ENCODE data around the gene SLC38A11. TPM values are rescaled to one million over a fixed set of nuclear protein-coding genes. Genes with fewer than 3 reads are reported as not detected.

The SLC38A11 gene
- total and polyA plus RNA-seq, 2 of the 13 experiments (the other 11 are each of a cell fraction or from before 2014, with no cell fraction given): 14.0 to 14.3 TPM

- TF ChIP-seq SRSF4 (IDR thresholded peaks at IDR 0.05; ENCODE audit: low read depth, low read length, poor library complexity, severe bottlenecking) (no peak), PPARG (CRISPR knock-in tag; conservative IDR thresholded peaks at IDR 0.05) (peak; percentile 72), HNRNPL (IDR thresholded peaks at IDR 0.05; ENCODE audit: low read depth, low read length) (no peak), ELF4 (CRISPR knock-in tag; IDR thresholded peaks at IDR 0.05; ENCODE audit: borderline replicate concordance) (no peak), REPIN1 (CRISPR knock-in tag; IDR thresholded peaks at IDR 0.05; ENCODE audit: borderline replicate concordance, low read depth) (peak; percentile 44; the same call in 1 of the 2 replicates), ZFAT (CRISPR knock-in tag; conservative IDR thresholded peaks at IDR 0.05) (no peak), IKZF4 (CRISPR knock-in tag; IDR thresholded peaks at IDR 0.05; ENCODE audit: borderline replicate concordance, low read depth, not compliant biosample characterization) (no peak), NR2F1 (CRISPR knock-in tag; IDR thresholded peaks at IDR 0.05) (no peak), THAP7 (CRISPR knock-in tag; IDR thresholded peaks at IDR 0.05) (no peak), TFDP2 (CRISPR knock-in tag; IDR thresholded peaks at IDR 0.05) (no peak), PRDM10 (CRISPR knock-in tag; IDR thresholded peaks at IDR 0.05; ENCODE audit: low read depth) (no peak), ZNF841 (CRISPR knock-in tag; IDR thresholded peaks at IDR 0.05; ENCODE audit: borderline replicate concordance) (no peak), ZNF740 (CRISPR knock-in tag; IDR thresholded peaks at IDR 0.05) (no peak), BRF2 (CRISPR knock-in tag; IDR thresholded peaks at IDR 0.05) (no peak), ZNF652 (CRISPR knock-in tag; IDR thresholded peaks at IDR 0.05; ENCODE audit: borderline replicate concordance, low read depth) (no peak), ZNF362 (CRISPR knock-in tag; IDR thresholded peaks at IDR 0.05; ENCODE audit: borderline replicate concordance) (no peak), ZNF879 (CRISPR knock-in tag; IDR thresholded peaks at IDR 0.05) (no peak), IKZF5 (CRISPR knock-in tag; IDR thresholded peaks at IDR 0.05) (0 out of 2 replicates have a peak, but pooled peaks have one; percentile 52), ZNF709 (CRISPR knock-in tag; IDR thresholded peaks at IDR 0.05) (no peak), ZNF558 (CRISPR knock-in tag; IDR thresholded peaks at IDR 0.05; ENCODE audit: borderline replicate concordance) (no peak)
These were observed 56.9 kb downstream of the SLC38A11 start (continued) for GRCh38 chr2:164898475-164898874.

All from HepG2 (cell line).